Sigmoid colon (tissue), 7 donors: Measurements from ENCODE around the gene DNAH11. TPM values are rescaled to one million over a fixed set of nuclear protein-coding genes. Genes with fewer than 3 reads are reported as not detected.

ENCODE experiments used
- DNase-seq: peaks from one replicate; pipeline ENCODE4 v3.0.0-alpha.2; 2019
- H3K27ac ChIP-seq, 4 donors: fragments of 200-600 bp; sonication (generic); one replicate each; pipeline ENCODE4 v1.5.1; 2016 to 2019; ENCODE audit warnings: mild to moderate bottlenecking in 1 of 4
- H3K27me3 ChIP-seq, 3 donors: fragments of 200-600 bp; sonication (generic); one replicate each; pipeline ENCODE4 v1.5.1; 2019; ENCODE audit warnings: mild to moderate bottlenecking in 1 of 3
- H3K36me3 ChIP-seq, 4 donors: fragments of 200-600 bp; sonication (generic); one replicate each; pipeline ENCODE4 v1.5.1; 2016 to 2019
- H3K4me1 ChIP-seq, 4 donors: fragments of 200-600 bp; sonication (generic); one replicate each; pipeline ENCODE4 v1.5.1; 2017 to 2019
- H3K4me3 ChIP-seq, 4 donors: fragments of 200-600 bp; sonication (generic); one replicate each; pipeline ENCODE4 v1.5.1; 2017 to 2019; ENCODE audit warnings: mild to moderate bottlenecking in 2 of 4, moderate library complexity in 1 of 4
- H3K9me3 ChIP-seq, 4 donors: fragments of 200-600 bp in 3 of 4; sonication (generic) in 3 of 4; one replicate each; pipeline versions ENCODE4 v1.5.1 to v1.6.1; 2013 to 2019
- EP300 ChIP-seq, 4 donors: sonication (generic); formaldehyde crosslinking; IDR thresholded peaks; one replicate each; pipeline ENCODE4 v1.6.1; 2017; ENCODE audit warnings: antibody characterized with exemption in 4 of 4
- POLR2A ChIP-seq, 2 donors: fragments of 450-650 bp; IDR thresholded peaks; one replicate each; pipeline ENCODE4 v1.6.1; 2016; ENCODE audit warnings: antibody characterized with exemption in 2 of 2, mild to moderate bottlenecking in 2 of 2, moderate library complexity in 2 of 2
- POLR2AphosphoS5 ChIP-seq, 4 donors: sonication (generic); formaldehyde crosslinking; IDR thresholded peaks; one replicate each; pipeline ENCODE4 v1.6.1; 2017; ENCODE audit warnings: antibody characterized with exemption in 4 of 4
- WGBS, 2 donors: extraction: QIAGEN DNeasy Blood & Tissue Kit; methylation state at CpG; one replicate each; pipeline ENCODE4 v1.1.7; 2013; 5-methylcytosine and 5-hydroxymethylcytosine counted together
- intact Hi-C: fragments of 100-400 bp; cut with DNase I; formaldehyde crosslinking; loops from one replicate; pipeline ENCODE4 v1.15.1; 2023
- polyA plus RNA-seq, 3 donors: library from polyadenylated mRNA; stranded (reverse); fragments of 200-250 nt; gene quantifications; one replicate each; pipeline ENCODE4 v1.2.3, GENCODE V29; 2013
- total RNA-seq, 4 donors: library from RNA; depleted of rRNA; stranded (reverse); fragments of >200 nt; gene quantifications; one replicate each; pipeline ENCODE4 v1.1.0, GENCODE V29; 2016
- TF ChIP-seq, protein P1 (sequence below), 4 experiments: fragments of 450-650 bp in 3 of 4; fragments of 200-600 bp in 1 of 4; IDR thresholded peaks; one replicate each; pipeline ENCODE4 v1.5.1; 2016 to 2019; ENCODE audit warnings: antibody characterized with exemption in 4 of 4, mild to moderate bottlenecking in 3 of 4, moderate library complexity in 2 of 4
- donor health status: healthy with polysubstance abuse.
- donor health status: Bipolar disorder and iron deficiency.
- donor health status: healthy.

The DNAH11 gene
- total and polyA plus RNA-seq, 7 donors, result under 0.01 to 1.2 (median 0.13) TPM; not detected in 2

GRCh38 chr7:21702303-21702702 lies 159.5 kb downstream of the DNAH11 start:
- intact Hi-C loops, result no loop called here
- WGBS, 2 donors, result 67 to 86% methylated on average over 3 of the region's 3 CpGs
- Histone ChIP-seq H3K4me3 (no peak overlapping the region), H3K27me3 (no peaks in the 10 kb centered on the region), H3K36me3 (no peaks in the 10 kb centered on the region), H3K27ac (no peak overlapping the region), H3K9me3 (no peaks in the 10 kb centered on the region), H3K4me1 (no peaks in the 10 kb centered on the region)
- TF ChIP-seq EP300 (IDR thresholded peaks at IDR 0.05) (no peak), POLR2A (IDR thresholded peaks at IDR 0.05) (no peak), POLR2AphosphoS5 (IDR thresholded peaks at IDR 0.05) (no peak)
- TF ChIP-seq, protein P1, sequence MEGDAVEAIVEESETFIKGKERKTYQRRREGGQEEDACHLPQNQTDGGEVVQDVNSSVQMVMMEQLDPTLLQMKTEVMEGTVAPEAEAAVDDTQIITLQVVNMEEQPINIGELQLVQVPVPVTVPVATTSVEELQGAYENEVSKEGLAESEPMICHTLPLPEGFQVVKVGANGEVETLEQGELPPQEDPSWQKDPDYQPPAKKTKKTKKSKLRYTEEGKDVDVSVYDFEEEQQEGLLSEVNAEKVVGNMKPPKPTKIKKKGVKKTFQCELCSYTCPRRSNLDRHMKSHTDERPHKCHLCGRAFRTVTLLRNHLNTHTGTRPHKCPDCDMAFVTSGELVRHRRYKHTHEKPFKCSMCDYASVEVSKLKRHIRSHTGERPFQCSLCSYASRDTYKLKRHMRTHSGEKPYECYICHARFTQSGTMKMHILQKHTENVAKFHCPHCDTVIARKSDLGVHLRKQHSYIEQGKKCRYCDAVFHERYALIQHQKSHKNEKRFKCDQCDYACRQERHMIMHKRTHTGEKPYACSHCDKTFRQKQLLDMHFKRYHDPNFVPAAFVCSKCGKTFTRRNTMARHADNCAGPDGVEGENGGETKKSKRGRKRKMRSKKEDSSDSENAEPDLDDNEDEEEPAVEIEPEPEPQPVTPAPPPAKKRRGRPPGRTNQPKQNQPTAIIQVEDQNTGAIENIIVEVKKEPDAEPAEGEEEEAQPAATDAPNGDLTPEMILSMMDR (IDR thresholded peaks at IDR 0.05), result no peak
- no peak for DNase-seq

- H3K4me3 ChIP-seq, result no peak overlapping the region
- DNase-seq, result no peak
- TF ChIP-seq, protein P1 (IDR thresholded peaks at IDR 0.05), result no peak
- TF ChIP-seq POLR2AphosphoS5 (IDR thresholded peaks at IDR 0.05) (no peak), EP300 (IDR thresholded peaks at IDR 0.05) (no peak), POLR2A (IDR thresholded peaks at IDR 0.05) (no peak)
- no peak overlapping the region for H3K27ac ChIP-seq
- intact Hi-C loops, result no loop called here
- H3K4me1 ChIP-seq, result no peaks in the 10 kb centered on the region
- no peaks in the 10 kb centered on the region for H3K36me3 ChIP-seq
- H3K9me3 ChIP-seq, result no peaks in the 10 kb centered on the region
- 54 to 61% methylated on average over 4 of the region's 4 CpGs for WGBS, 2 donors
- H3K27me3 ChIP-seq, result no peaks in the 10 kb centered on the region
Observed at GRCh38 chr7:21704359-21704758, 161.5 kb downstream of the DNAH11 start.

DNA sequence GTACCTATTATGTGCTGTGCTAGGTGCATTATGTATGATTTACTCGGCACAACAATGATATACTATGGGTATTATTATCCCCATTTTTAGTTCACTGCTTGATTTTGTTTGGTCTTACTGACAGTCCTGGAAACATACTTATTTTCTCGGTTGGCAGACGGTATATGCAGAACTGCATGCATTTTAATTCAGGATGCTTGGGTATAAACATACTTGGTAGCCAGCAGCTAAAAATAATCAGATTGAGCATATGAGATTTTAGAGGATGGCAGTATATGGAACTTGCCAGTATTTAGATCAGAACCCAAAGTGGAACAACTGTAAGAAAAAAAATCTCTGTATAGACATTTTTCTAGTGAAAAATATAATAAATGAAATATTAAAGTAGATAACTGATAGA lies 163.3 kb downstream of the DNAH11 start:
- TF ChIP-seq, protein P1 (IDR thresholded peaks at IDR 0.05), result no peak
- TF ChIP-seq POLR2AphosphoS5 (IDR thresholded peaks at IDR 0.05), result no peak
- TF ChIP-seq POLR2A (IDR thresholded peaks at IDR 0.05), result no peak
- no peak for TF ChIP-seq EP300 (IDR thresholded peaks at IDR 0.05)
- WGBS, 2 donors, result 83 to 89% methylated on average over 3 of the region's 3 CpGs
- Histone ChIP-seq H3K27ac (no peak overlapping the region), H3K27me3 (no peaks in the 10 kb centered on the region), H3K9me3 (no peaks in the 10 kb centered on the region), H3K4me1 (no peaks in the 10 kb centered on the region), H3K36me3 (no peaks in the 10 kb centered on the region), H3K4me3 (no peak overlapping the region)
- DNase-seq, result no peak
- intact Hi-C loops, result no loop called here

GRCh38 chr7:21707566-21707965 lies 164.7 kb downstream of the DNAH11 start:
- Histone ChIP-seq H3K27me3 (no peaks in the 10 kb centered on the region), H3K9me3 (no peaks in the 10 kb centered on the region), H3K36me3 (no peaks in the 10 kb centered on the region), H3K4me1 (no peaks in the 10 kb centered on the region), H3K27ac (no peak overlapping the region), H3K4me3 (no peak overlapping the region)
- intact Hi-C loops, result no loop called here
- WGBS, 2 donors, result 86 to 87% methylated on average over 7 of the region's 7 CpGs
- TF ChIP-seq POLR2AphosphoS5 (IDR thresholded peaks at IDR 0.05) (no peak), POLR2A (IDR thresholded peaks at IDR 0.05) (no peak), EP300 (IDR thresholded peaks at IDR 0.05) (no peak)
- TF ChIP-seq, protein P1 (IDR thresholded peaks at IDR 0.05), result no peak
- no peak for DNase-seq

DNA sequence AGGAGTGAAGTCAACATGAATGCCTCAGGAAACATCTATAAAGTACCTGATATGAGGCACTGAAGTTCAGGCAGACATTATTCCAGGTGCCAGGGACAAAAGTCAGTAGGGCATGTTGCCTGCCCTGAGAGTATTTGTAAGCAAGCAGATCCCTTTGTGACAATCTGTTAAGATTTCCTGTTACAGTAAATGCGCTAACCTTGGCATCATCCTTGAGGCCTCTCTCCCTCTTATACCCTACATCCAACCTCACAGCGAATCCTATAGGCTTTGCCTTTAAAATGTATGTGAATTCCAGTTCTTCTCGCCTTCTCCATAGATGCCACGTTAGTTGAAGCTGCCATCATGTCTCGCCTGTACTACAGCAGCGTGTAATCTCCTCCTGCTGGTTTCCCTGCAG lies 165.3 kb downstream of the DNAH11 start:
- H3K4me1 ChIP-seq, result no peaks in the 10 kb centered on the region
- intact Hi-C loops, result no loop called here
- 89% methylated on average over 6 of the region's 6 CpGs for WGBS, 2 donors
- no peaks in the 10 kb centered on the region for H3K9me3 ChIP-seq
- H3K36me3 ChIP-seq, result no peaks in the 10 kb centered on the region
- DNase-seq, result no peak
- H3K27ac ChIP-seq, result no peak overlapping the region
- no peak overlapping the region for H3K4me3 ChIP-seq
- no peaks in the 10 kb centered on the region for H3K27me3 ChIP-seq
- no peak for TF ChIP-seq POLR2A (IDR thresholded peaks at IDR 0.05)
- TF ChIP-seq POLR2AphosphoS5 (IDR thresholded peaks at IDR 0.05), result no peak
- TF ChIP-seq, protein P1 (IDR thresholded peaks at IDR 0.05), result no peak
- TF ChIP-seq EP300 (IDR thresholded peaks at IDR 0.05), result no peak
